ENCODE results near the gene TAOK3.
"Not testable (repeated sequence)": the region's sequence is repeated elsewhere in the genome, so short reads cannot be mapped to it uniquely, and the experiment has no call there.

The TAOK3 gene

DNA sequence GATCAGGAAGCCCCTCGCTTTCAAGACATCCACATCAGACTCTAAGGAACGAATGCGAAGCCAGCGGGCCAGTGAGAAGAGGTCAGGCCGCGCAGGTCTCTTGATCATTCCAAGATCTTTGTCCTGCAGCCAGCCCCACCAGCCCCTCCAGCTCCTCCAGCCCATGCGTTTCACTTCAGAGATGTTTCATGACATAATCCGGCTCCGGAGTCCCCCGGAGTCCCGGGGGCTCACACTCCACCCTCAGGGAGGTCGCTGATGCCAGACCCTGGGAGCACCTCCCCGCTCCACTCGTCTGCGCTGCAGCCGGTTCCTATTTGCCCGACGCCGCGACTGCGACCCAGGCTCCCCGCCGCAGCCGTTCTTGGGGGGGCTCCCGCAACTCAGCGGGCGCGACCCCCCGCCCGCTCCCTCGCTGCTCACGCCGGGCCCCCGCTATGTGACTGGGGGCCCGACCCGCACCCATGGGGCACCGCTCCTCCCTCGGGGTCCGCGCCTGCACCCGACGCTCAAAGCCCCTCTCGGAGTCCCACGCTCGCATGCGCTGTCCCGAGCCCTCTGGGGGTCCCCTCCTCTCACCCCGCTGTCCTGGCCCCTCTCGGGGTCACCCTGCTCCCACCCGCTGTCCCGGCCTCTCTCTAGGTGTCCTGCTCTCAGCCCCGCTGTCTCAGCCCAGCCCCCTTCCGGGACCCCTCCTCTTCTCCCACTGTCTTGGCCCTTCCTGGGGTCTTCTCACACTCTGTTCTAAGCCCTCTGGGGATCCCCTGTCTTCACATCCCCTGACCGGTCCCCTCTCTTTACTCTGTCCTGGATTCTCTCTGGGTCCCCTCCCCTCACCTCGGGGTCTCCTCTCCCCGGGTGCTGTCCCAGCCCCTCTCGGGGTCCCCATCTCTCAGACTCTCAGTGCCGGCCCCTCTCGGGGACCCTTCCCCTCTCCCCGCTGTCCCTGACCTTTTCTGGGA, 1.1 kb downstream of the TAOK3 start:
- no peak for DNase-seq

DNA sequence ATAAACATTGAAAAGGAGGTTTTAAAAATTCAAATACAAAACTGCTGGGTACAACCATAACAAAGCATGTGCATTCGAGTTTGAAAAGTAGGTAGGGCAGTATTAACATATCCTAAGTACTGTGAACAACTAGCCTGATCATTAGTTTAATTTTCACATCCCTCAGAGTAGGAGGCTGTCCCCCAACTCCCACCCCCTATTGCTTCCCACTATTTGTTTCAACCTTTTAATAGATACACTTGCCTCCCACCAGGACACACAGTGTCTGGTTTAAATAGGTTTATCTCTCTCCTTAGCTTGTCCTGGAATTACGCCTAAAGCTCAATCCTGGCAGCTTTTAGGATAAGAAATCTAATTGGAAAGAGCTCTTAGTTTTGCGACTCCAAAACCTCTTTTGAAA, 2.1 kb downstream of the TAOK3 start:
- DNase-seq = no peak

DNA sequence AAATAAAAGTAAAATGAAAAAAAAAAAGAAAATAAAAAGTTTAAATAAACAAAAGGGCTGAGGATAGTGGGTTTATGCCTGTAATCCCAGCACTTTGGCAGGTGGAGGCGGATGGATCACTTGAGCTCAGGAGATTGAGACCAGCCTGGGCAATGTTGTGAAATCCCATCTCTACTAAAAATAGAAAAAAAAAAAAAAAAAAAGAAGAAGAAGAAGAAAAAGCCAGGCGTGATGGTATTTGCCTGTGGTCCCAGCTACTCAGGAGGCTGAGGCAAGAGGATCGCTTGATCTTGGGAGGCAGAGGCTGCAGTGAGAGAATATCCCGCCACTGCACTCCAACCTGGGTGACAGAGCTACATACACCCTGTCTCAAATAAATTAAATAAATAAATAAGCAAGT, 3.9 kb downstream of the TAOK3 start:
- no peak for DNase-seq

DNA sequence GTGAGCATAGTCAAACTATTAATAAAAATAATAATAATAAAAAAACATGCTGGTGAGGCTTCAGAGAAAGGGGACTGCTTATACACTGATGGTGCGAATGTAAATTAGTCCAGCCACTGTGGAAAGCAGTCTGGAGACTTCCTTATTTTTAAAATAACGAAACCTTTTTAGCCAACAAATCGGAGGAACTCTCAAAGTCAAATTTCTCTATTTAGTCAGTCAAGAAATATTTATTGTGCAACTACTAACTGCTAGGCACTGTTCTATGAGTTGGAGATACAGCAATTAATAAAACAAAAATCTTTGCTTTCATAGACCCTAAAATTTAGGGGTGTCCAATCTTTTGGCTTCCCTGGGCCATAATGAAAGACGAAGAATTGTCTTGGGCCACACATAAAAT, 10.8 kb downstream of the TAOK3 start:
- DNase-seq = no peak

DNA sequence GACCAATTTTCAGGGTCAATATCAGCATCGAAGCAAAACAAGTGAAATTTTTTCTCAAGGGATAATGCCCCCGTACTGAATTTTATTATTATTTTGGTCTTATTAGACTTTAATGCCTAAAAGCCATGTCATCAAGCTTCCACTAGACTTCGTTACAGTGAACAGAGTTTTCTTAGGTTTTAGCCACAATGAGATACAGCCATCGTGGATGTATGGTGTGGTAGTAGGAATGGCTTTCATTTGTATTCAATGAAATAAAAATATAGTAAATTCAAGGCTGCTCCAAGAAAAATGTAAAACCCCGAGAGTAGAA, 11.7 kb downstream of the TAOK3 start:
- DNase-seq = no peak

DNA sequence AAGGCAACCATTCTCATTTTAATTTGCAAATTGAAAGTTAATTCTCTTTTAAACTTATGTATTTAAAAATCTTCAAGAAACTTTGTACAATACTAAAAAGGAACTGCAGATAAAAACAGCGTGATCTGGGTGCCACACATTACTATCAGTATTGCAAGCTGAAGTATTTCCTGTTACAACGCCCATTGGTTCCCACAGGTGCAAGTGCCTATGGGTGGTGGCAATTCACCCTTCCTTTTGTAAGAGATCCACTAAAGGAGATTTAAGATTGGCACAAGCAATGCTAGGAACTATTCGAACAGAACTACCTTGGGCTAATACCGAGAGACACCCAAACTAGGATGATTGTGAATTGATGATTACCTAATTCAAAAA, 13.2 kb downstream of the TAOK3 start:
- DNase-seq = no peak

DNA sequence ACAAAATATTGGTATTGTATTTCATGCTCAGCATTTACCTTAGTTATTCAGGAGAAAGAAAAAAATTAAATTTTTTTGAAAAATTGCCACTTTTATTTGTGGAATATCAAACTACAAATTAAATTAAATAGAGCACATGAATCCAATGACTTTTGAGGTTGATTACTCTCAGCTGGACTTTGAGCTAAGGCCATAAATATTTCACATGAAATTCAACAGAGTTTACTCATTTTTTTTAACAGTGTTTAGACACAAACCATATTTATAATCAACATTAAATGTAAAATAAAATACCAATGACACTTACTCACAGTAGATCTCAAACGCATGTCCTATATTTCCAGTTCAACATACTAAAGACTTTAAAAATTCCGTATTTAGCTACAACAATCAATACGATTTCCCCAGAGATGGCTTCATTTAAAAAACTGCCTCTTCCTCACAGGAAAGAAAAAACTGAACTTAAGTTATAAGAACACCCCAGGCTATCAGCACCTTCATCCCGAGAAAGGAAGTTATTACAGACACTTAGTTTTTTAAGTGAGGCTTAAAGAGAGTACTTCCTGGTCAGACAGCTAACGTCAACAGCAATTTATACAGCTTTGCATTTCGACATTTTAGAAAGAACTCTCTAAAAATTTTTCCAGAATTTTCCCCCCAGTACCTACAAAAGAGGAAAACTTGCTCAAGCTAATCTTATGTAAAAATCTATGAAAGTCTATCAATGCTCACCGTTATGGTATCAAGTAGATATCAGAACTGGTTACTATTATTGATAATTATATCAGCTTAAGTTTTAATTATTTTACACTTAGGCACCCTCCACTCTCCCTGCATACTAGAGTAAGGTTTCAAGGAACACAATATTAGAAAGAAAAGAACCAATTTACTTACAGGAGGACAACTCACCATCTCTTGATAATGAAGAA, 13.8 kb downstream of the TAOK3 start:
- no peak for DNase-seq

DNA sequence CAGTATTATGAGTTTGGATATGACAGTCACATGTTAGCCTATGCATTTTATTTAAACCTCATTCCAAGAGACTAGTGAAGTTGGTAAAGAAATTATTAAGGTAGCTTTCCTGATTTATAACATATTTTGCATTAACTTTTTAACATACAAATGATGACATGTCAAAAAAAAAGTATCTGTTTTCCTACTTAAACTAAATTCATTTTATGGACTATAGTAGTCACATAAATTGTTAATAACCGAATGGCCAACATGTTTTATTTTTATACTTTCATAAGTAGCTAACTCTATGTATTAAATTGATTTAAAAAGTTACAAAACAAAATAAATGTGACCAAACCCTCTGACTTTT, 14.7 kb downstream of the TAOK3 start:
- DNase-seq = no peak

DNA sequence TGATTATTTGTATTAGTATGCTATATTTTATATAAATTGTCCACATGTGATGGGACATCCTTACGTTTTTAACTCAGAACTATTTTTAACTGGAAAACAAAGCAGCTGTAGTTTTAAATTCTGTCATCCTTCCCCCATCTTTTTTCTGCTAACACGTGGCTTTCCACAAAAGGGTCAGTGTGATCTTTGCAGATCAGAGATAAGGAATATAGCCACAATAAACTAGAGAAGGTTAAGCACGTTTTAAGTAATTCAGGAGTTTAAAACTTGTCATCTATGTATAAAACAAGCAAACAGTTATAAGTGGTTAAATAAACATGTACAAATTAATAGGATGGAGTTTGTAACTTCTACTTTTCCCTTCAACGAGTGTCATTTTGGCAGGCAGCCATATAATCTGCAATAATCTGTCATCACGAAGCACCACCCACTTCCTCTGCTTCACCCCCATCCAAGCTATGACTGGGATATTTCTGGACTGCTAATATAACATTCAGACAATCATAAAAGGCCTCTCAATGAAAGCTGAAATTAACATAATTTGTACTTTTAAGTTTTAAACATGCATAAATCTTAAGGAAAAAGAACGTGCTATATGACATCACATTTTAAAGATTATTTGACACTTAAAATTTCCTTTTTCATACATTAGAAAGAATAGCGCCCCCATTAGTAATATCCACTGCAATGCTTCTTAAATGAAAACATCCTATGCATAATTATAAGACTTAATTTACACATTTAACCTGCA, 15.3 kb downstream of the TAOK3 start:
- DNase-seq = no peak

DNA sequence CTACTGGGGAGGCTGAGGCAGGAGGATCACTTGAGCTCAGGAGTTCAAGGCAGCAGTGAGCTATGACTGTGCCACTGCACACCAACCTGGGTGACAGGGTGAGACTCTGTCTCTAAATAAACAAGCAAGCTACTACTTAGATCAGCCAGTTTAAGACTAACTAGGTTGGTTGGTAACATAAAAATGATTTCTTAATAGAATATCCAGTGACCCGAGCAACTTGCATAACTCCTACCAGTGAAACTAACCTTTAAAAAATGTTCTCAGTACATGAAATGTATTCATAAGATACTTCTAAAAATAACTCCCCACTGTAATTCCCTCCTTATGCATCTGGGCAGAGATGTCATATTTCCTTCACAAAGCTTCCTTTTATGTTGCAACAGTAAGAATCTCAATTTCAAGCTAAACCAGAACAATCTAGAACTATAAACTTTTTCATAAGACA, 15.9 kb downstream of the TAOK3 start:
- no peak for DNase-seq

DNA sequence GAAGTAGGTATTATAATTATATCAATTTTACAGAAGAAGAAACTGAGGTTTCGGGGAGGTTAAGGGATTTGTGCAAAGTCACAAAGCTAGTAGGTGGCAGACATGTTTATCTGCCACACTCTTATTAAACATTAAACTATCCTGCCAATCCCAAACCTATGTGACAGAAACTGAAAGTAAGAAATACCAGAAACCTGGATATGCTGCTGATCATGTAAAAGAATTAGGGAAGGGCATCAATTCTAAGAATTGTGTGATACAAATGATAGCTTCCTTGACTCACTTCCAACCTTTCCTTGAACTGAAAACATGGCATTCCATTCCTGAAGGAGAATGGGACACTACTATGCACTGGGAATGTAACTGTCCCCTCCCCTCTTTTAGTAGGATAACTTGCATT, 16.9 kb downstream of the TAOK3 start:
- no peak for DNase-seq

DNA sequence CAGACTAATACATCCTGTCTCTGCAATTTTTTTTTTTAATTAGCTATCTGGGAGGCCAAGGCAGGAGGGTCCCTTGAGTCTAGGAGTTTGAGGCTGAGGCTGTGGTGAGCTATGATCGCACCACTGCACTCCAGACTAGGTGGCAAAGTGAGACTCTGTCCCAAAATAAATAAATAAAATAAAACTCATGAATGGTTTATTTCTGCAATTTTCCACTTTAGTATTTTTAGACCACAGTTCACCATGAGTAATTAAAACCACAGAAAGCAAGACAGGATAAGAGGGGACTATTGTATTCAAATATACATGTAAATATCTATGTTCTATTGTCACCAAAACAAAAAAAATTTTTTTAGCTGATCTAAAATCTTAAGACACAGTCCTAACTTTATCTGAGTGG, 17.8 kb downstream of the TAOK3 start:
- DNase-seq = no peak

DNA sequence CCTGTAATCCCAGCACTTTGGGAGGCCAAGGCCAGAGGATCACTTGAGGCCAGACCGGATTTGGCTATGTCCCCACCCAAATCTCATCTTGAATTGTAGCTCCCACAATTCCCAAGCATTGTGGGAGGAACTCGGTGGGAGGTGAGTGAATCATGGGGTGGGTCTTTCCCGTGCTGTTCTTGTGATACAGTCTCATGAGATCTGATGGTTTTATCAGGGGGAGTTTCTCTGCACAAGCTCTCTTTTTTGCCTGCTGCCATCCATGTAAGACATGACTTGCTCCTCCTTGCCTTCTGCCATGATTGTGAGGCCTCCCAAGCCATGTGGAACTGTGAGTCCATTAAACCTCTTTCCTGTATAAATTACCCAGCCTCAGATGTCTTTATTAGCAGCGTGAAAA, 18.2 kb downstream of the TAOK3 start:
- DNase-seq = not testable (repeated sequence)

DNA sequence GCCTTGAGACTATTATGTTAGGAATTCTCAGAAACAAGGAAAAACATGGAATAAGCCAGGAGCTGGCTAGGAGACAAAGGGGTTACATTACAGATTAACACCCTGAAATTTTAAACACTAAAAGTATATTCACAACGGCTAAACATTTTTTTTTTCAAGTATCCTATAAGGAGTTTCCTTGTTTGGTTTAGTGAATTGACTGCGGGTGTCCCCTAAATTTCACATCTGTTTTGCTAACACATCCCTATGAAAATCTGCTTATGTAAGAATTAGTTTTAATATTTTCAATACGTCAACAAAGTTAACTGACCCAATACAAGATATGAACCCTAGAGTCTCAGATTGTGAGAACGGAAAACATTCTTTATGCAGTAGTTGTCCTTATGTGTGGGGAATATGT, 19.0 kb downstream of the TAOK3 start:
- no peak for DNase-seq

DNA sequence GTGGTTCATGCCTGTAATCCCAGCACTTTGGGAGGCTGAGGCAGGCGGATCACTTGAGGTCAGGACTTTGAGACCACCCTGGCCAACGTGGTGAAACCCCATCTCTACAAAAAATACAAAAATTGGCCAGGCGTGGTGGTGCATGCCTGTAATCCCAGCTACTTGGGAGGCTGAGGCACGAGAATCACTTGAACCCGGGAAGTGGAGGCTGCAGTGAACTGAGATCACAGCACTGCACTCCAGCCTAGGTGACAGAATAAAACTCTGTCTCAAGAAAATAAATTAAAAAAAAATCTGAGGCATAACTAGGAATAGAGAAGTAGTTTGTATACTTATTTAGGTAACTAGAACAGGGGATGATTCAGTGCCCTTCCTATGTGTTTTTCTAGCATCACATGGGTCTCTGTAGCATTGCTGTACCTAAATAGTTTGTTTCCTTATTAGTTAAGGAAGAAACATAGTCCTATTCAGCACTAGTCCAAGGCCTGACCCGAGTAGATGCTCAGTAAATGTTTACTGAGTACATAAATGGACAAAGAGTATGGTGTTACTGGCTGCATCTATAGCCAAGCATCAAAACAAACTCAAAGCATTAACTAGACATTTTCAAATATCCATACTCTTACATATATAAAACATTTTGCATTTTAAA, 21.7 kb downstream of the TAOK3 start:
- no peak for DNase-seq

DNA sequence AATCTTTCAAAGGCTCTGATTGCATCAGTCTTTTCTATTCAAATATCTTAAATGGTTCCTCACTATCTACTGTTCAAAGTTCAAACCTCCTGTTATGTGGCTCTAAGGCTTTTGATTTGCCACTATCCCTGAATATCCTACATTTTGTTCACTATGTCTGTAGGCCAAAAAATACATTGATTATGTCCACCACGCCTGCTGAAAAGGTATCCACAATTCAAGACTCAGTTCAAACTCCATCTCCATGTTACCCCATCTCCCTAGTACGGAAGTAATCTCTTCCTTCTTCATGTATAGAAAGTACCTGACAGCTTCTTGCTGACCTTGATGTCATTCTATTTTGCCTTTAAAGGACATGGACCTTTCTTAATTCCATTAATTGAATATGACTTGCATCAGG, 24.8 kb downstream of the TAOK3 start:
- DNase-seq = no peak

DNA sequence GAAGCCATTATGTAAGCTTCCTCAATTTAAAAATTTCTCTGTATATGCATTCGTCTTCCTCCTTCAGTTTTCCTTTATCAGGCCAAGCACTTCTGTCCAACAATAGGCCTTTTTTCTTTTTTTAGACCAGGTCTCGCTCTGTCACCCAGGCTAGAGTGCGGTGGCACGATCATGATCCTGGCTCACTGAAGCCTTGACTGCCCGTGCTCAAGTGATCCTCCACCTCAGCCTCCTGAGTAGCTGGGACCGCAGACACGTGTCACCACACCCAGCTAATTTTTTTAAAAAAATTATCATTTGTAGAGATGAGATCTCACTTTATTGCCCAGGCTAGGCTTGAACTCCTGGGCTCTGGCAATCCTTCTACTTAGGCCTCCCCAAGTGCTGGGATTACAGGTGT, 25.8 kb downstream of the TAOK3 start:
- DNase-seq = no peak

DNA sequence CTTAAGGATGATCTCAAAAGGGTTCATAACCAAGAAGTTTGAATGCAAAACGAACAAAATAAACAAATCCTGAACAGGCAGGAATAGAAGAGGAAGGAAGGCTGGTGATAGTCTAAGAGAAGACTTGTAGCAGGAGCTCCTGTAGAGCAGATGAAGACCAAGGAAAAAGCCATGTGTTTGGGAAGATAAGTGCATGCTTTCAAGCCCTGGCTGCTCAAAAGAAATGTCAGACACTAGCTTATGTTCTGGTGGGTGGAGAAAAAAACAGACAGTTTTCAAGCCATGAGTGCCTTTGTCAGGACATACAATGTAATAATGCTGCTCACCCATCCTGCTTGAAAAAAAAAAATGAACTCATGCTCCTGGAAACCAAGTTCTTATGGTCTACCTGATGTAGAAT, 27.4 kb downstream of the TAOK3 start:
- no peak for DNase-seq

DNA sequence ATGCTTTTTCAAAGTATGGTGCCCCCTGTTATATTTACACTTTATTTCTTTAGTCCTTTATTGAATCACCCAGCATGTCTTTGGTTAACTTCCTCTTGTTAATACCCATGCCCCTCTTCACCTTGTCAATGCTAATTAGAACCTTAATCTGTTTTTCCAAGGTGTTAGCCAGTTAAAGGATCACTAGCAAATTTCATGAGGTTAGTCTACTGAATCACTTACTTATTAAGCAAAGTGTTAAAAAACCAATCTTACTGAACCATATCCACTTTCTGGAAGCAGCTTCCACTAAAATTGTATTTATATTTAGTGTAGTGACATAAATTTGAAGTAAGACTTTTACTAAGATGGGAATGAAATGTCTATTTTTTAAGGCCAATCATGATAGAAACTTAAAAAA, 27.9 kb downstream of the TAOK3 start:
- DNase-seq = no peak

DNA sequence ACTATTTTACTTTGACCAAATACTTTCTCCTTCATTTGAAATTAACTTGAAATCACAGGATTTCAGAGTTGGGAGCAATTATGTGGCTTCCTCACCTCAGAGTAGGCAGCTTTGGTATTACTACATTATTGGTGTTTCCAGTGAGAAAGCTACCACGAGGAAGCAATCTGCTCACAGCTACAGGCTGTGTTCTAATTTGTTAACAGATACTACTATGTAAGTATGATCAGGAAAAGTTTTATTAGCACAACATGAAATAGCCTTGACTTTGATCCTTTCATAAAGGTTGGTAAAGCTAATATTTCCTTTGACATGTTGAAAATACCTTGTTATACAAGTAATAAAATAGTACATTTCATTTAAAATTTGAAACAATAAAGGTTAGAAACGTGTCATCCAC, 30.6 kb downstream of the TAOK3 start:
- no peak for DNase-seq

DNA sequence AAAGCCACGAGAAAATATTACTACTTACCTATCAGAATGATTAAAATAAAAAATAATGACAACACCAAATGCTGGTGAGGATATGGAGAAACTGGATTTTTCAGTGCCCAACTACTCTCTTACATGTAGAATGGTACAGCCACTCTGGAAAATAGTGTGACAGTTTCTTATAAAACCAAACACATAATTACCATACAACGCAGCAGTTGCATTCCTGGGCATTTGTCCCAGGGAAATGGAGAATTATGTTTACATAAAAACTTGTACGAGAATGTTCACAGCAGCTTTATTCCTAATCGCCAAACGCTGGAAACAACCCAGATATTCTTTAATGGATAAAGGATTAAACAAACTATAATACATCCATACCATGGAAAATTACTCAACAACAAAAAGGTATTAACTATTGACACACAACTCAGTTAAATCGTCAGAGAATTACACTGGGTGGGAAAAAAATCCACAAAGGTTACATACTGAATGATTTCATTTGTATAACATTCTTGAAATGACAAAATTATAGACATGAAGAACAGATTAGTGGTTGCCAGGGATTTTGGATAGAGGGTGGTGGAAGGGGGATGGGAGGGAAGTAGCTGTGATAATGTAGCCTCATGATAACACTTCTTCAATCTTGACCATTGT, 35.4 kb downstream of the TAOK3 start:
- no peak for DNase-seq

DNA sequence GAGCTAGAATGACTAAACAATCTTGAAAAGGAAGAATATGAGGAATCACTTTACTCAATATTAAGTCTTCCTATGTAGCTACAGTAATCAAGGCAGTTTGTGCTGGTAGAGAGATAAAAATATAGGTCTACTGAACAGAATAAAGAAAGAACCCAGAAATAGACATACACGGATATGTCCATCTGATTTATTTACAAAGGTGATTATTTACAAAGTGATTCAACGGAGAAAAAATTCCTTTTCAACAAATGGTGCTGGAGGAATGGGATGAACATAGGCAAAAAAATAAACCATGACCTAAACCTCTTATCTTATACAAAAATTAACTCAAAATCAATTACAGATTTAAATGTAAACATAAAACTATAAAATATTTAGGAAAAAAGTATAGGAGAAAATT, 36.6 kb downstream of the TAOK3 start:
- no peak for DNase-seq

Measured in COR-L47 (cell line).